ENCODE measurements around the gene AFM. TPM values are rescaled to one million over a fixed set of nuclear protein-coding genes. Genes with fewer than 3 reads are reported as not detected.

The AFM gene
- not detected for total RNA-seq

GRCh38 chr4:73481358-73481757, at the start of gene AFM:
AFM (plus strand) TSS chr4:73481745; CDS start chr4:73481776, 31 bp downstream.

GRCh38 chr4:73435984-73436383, 45.6 kb upstream of the AFM start, which contains the start of gene AFP:
AFP (plus strand) TSS chr4:73436221; CDS start chr4:73436263, 42 bp downstream.

Small RNA genes lying within 50 kb of the gene (small RNA-seq; reads per million reads assigned to genes)
- gene AC074250.1 (ENCODE audit: low replicate concordance): not detected

Other genes with a start within 250 kb of the AFM start
- 124 TPM for gene ANKRD17, start 222.9 kb upstream of the AFM start, total RNA-seq
- 7.5 TPM for gene ALB, start 77.5 kb upstream of the AFM start, total RNA-seq
- 0.31 TPM for gene AFP, start 45.5 kb upstream of the AFM start, total RNA-seq
- gene RASSF6, start 138.7 kb downstream of the AFM start, total RNA-seq: not detected